Measurements from ENCODE around the gene REV1. TPM values are rescaled to one million over a fixed set of nuclear protein-coding genes. Genes with fewer than 3 reads are reported as not detected.
"Not testable (repeated sequence)": the region's sequence is repeated elsewhere in the genome, so short reads cannot be mapped to it uniquely, and the experiment has no call there.

REV1 gene
- total RNA-seq, 2 donors from 2014 or later = 43.9 to 44.6 TPM

GRCh38 chr2:99507937-99508818, 18.4 kb upstream of the REV1 start:
- Mint-ChIP-seq H3K4me3 (no peak overlapping the region), H3K4me1 (peaks cover 18% of the 10 kb centered on the region), H3K27ac (no peak overlapping the region), H3K9me3 (no peaks in the 10 kb centered on the region), H3K27me3 (ENCODE audit: insufficient read depth) (peaks cover 2% of the 10 kb centered on the region), H3K36me3 (ENCODE audit: low read depth) (no peaks in the 10 kb centered on the region)
- 92 to 100% methylated on average over 6 to 7 of the region's 7 CpGs for WGBS, 2 experiments (ENCODE audit: insufficient coverage in 1 of 2, insufficient read length in 1 of 2)
- Histone ChIP-seq H3K27ac (ENCODE audit: low read depth, low read length) (no peak overlapping the region), H3K9ac (ENCODE audit: extremely low read depth, low read length, poor library complexity, severe bottlenecking) (no peak overlapping the region), H3K4me1 (ENCODE audit: control insufficient read depth, insufficient read depth, low read length) (peaks cover 3% of the 10 kb centered on the region), H3K27me3 (ENCODE audit: control insufficient read depth, insufficient read depth, low read length, poor library complexity, severe bottlenecking) (no peaks in the 10 kb centered on the region), H3K9me3 (ENCODE audit: control insufficient read depth, low read length) (no peaks in the 10 kb centered on the region), H3K36me3 (ENCODE audit: control insufficient read depth, insufficient read depth, low read length) (no peaks in the 10 kb centered on the region), H3K4me3 (ENCODE audit: low read length) (no peak overlapping the region)
- DNase-seq = no peak
- TF ChIP-seq CTCF (conservative IDR thresholded peaks at IDR 0.05) = no peak

GRCh38 chr2:99504844-99505584, 15.2 kb upstream of the REV1 start:
- H3K27ac ChIP-seq (ENCODE audit: low read depth, low read length) = no peak overlapping the region
- H3K9ac ChIP-seq (ENCODE audit: extremely low read depth, low read length, poor library complexity, severe bottlenecking) = no peak overlapping the region
- H3K4me3 ChIP-seq (ENCODE audit: low read length) = no peak overlapping the region
- WGBS, 2 experiments (ENCODE audit: insufficient coverage in 1 of 2, insufficient read length in 1 of 2) = 91 to 100% methylated on average over 2 to 4 of the region's 4 CpGs
- no peaks in the 10 kb centered on the region for H3K27me3 ChIP-seq (ENCODE audit: control insufficient read depth, insufficient read depth, low read length, poor library complexity, severe bottlenecking)
- Mint-ChIP-seq H3K27me3 (ENCODE audit: insufficient read depth) (peaks cover 2% of the 10 kb centered on the region), H3K4me1 (peaks cover 21% of the 10 kb centered on the region), H3K27ac (no peak overlapping the region), H3K4me3 (no peak overlapping the region), H3K9me3 (no peaks in the 10 kb centered on the region), H3K36me3 (ENCODE audit: low read depth) (no peaks in the 10 kb centered on the region)
- no peaks in the 10 kb centered on the region for H3K36me3 ChIP-seq (ENCODE audit: control insufficient read depth, insufficient read depth, low read length)
- no peak for TF ChIP-seq CTCF (conservative IDR thresholded peaks at IDR 0.05)
- H3K9me3 ChIP-seq (ENCODE audit: control insufficient read depth, low read length) = no peaks in the 10 kb centered on the region
- no peaks in the 10 kb centered on the region for H3K4me1 ChIP-seq (ENCODE audit: control insufficient read depth, insufficient read depth, low read length)
- no peak for DNase-seq

- not testable (repeated sequence) for H3K27me3 ChIP-seq (ENCODE audit: control insufficient read depth, insufficient read depth, low read length, poor library complexity, severe bottlenecking); H3K9ac ChIP-seq (ENCODE audit: extremely low read depth, low read length, poor library complexity, severe bottlenecking); H3K4me3 ChIP-seq (ENCODE audit: low read length); H3K27me3 Mint-ChIP-seq (ENCODE audit: insufficient read depth); H3K4me3 Mint-ChIP-seq; DNase-seq; H3K9me3 ChIP-seq (ENCODE audit: control insufficient read depth, low read length); H3K27ac Mint-ChIP-seq; H3K4me1 ChIP-seq (ENCODE audit: control insufficient read depth, insufficient read depth, low read length); H3K36me3 ChIP-seq (ENCODE audit: control insufficient read depth, insufficient read depth, low read length); H3K27ac ChIP-seq (ENCODE audit: low read depth, low read length); H3K9me3 Mint-ChIP-seq; H3K36me3 Mint-ChIP-seq (ENCODE audit: low read depth)
- 94 to 100% methylated on average over 3 to 8 of the region's 8 CpGs for WGBS, 2 experiments (ENCODE audit: insufficient coverage in 1 of 2, insufficient read length in 1 of 2)
- H3K4me1 Mint-ChIP-seq = peaks cover 30% of the 10 kb centered on the region
These were observed 14.0 kb upstream of the REV1 start for GRCh38 chr2:99503662-99504416.

All from endodermal cell (in vitro differentiated cells).